ENCODE results near the gene EPS8L2.

DNA sequence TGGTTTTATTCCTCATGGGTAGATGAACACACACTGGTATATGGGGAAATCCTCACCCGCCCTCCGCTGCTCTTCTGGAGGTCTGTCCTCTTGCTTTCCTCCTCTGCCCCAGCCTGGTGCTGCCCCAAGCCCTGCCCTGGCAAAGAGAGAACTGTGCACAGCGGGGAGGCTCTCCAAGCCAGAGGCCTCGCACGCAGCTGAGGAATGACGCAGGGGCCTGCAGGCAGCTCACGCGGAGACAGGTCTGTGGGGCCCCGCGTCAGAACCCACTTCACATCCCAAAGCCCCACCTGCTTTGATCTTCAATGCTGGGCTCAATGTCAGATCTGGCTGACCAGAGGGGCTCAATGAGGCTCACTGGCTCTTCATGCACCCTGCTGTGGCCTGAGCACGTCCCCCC is 61.2 kb downstream of the EPS8L2 start:
- TF ChIP-seq POLR2A (IDR thresholded peaks at IDR 0.05) (no peak), POLR2AphosphoS5 (IDR thresholded peaks at IDR 0.05) (peak in 2 of 3 donors; percentile 16 to 46)
- TF ChIP-seq, protein P1, sequence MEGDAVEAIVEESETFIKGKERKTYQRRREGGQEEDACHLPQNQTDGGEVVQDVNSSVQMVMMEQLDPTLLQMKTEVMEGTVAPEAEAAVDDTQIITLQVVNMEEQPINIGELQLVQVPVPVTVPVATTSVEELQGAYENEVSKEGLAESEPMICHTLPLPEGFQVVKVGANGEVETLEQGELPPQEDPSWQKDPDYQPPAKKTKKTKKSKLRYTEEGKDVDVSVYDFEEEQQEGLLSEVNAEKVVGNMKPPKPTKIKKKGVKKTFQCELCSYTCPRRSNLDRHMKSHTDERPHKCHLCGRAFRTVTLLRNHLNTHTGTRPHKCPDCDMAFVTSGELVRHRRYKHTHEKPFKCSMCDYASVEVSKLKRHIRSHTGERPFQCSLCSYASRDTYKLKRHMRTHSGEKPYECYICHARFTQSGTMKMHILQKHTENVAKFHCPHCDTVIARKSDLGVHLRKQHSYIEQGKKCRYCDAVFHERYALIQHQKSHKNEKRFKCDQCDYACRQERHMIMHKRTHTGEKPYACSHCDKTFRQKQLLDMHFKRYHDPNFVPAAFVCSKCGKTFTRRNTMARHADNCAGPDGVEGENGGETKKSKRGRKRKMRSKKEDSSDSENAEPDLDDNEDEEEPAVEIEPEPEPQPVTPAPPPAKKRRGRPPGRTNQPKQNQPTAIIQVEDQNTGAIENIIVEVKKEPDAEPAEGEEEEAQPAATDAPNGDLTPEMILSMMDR (IDR thresholded peaks at IDR 0.05 in 8 of 11, conservative IDR thresholded peaks at IDR 0.05 in 3 of 11), result no peak

Data from spleen (tissue), 7 donors.